GM12878 (cell line): ENCODE measurements around the gene RYR2.

Experiments
- ETV6 ChIP-seq, 2 experiments: fragments of 450-650 bp in 1 of 2; IDR thresholded peaks in 1 of 2; conservative IDR thresholded peaks in 1 of 2; 2 replicates each; pipeline ENCODE4 v1.6.1; 2014; ENCODE audit warnings: antibody characterized with exemption in 1 of 2, borderline replicate concordance in 1 of 2, low read depth in 1 of 2, mild to moderate bottlenecking in 1 of 2, moderate library complexity in 1 of 2
- USF2 ChIP-seq: IDR thresholded peaks from 2 replicates; pipeline ENCODE4 v1.6.1; 2011; ENCODE audit warnings: low read depth, low read length, improper control_type of control experiment, borderline replicate concordance

- no peak for TF ChIP-seq USF2
- no peak for TF ChIP-seq ETV6 (conservative IDR thresholded peaks at IDR 0.05 in 1 of 2, IDR thresholded peaks at IDR 0.05 in 1 of 2; ENCODE audit: borderline replicate concordance in 1 of 2, low read depth in 1 of 2)
These were observed 1.2 kb upstream of the RYR2 start for GRCh38 chr1:237040823-237041222.
